ENCODE data around the gene TNNT1.

TNNT1 gene

GRCh38 chr19:55091126-55091910 lies 57.7 kb downstream of the TNNT1 start:
- no peak for DNase-seq

DNA sequence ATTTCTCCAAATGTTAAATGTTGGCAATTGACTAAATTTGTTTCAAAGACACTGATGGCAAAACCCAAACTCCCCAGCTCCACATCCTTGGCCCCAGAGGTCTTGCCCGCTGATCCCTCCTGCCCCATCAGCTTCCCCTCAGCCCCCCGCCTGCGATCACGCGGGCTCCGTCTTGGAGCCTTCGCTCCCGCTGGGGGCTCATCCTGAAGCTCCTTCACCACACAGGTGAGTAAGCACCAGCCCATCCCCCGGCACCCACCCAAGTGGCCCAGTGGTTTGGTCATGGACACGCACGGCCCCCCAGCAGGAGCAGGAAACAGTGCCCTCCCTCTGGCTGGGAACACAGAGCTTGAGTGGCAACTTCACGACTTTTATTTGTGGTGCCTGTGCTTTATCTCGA lies 58.4 kb downstream of the TNNT1 start:
- no peak for DNase-seq

DNA sequence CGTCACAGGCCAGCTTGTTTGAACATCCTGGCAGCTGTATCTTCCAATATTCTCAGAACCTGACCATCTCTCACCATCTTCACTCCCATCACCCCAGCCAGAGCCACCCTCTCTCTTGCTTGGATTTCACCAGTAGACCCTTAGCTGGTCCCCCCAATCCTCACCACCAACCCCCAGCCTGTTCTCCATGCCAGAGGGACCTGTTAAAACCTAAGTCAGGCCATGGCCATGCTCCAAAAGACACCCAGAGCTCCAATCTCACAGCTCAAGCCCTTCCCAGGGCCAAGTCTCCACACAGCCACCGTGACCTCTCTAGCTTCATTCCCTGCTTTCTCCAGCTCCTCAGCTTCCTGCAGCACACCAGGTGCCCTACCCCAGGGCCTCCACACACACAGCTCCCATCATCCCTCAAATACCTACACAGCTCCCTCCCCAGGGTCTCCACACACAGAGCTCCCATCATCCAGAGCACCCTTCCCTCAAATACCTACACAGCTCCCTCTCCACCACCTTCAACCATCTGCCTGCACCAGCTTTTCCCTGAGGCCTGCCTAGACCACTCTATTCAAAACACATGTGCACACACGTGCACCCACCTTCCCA lies 59.6 kb downstream of the TNNT1 start:
- DNase-seq, result no peak

- DNase-seq, result peak in 39 of 51 donors; percentile 3 to 74 (median 40)
Measured at GRCh38 chr19:55088543-55089341, 60.3 kb downstream of the TNNT1 start.

DNA sequence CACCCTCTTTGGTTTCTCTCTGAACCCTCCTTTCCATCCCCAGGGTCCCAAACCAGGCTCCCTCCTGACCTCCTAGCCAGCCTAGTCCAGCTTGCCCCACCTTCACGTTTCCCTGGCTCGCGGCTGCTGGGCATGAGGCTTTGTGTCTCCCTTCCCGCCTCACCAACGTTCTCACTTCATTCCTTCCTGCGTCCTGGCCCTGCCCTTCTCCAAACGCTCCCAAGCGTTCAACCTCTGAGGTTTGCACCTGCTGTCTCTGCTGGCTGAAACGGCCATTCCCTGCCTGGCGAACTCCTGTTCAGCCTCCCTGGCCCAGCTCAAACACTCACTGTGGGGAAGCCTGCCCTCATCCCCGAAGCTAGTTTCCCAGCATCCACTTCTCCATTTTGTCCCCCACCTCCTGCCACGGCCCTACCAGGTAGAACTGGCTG lies 61.0 kb downstream of the TNNT1 start:
- no peak for DNase-seq

DNA sequence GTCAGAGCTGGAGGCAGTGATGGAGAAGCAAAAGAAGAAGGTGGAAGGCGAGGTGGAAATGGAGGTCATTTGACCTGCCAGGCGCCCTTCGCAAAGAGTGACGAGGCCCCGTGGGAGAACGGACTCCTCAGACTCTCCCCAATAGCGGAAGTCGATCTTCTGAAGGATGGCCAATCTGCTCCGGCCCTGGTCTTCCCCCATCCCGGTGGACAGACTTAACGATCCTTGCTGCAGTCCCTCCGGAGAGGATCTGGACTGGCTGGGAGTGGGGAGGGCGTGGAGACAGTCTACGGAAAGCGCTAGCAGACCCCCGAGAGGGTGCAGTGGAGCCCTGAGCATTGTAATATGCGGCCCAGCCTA lies 61.5 kb downstream of the TNNT1 start:
- DNase-seq, result no peak

- peak in 50 of 51 donors; percentile 5 to 89 (median 60) for DNase-seq
Measured at GRCh38 chr19:55086730-55087541, 62.1 kb downstream of the TNNT1 start.

DNA sequence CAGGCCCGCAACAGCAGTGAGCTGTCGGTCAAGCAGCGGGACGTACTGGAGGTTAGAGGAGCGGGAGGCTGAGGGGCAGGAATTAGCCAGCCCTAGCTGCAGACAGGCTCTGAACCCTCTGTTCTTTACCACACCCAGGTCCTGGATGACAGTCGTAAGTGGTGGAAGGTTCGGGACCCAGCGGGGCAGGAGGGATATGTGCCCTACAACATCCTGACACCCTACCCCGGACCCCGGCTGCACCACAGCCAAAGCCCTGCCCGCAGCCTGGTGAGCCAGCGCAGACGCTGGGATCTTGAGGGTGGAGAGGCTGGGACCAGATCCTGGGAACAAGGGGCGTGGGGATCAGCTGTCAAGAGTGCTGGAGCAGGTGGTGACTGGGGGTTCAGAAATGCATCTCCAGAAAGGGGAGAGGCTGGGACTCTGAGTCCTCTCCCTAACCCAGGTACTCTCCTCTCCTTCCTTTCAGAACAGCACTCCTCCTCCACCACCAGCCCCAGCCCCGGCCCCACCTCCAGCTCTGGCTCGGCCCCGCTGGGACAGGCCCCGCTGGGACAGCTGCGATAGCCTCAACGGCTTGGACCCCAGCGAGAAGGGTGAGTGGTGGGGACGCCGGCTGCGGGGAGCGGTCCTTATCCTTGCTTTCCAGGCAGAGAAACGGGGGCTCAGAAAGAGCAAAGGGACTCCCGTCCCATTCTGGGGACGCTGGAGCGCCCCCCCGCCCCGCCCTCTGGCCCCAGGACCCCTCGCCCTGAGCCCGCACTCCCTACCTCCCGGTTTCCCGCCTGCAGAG lies 62.9 kb downstream of the TNNT1 start:
- DNase-seq, result no peak

DNA sequence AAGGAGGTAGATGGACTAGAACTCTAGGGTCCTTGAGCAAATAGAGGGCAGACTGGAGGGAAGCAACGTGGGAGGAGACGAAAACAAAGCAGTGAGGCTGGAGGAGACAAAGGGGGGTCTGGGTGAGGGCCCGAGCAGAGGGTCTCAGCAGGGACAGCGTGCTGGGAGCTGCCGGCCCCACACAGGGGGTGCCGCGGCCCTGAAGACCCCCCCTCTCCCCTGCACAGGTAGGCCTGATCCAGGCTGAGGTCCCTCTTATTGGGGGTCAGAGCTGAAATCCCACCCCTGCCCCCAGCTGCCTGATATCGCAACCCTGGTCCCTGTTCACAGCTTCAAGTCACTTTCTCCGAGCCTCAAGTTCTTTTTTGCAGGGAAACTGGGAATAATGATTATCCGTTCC lies 64.6 kb downstream of the TNNT1 start:
- DNase-seq, result no peak

GRCh38 chr19:55083004-55083850 lies 65.8 kb downstream of the TNNT1 start:
- no peak for DNase-seq

Measured in hypothalamus (tissue), 51 donors.